ACC112 (cell line): ENCODE measurements around the gene RPRD1B.

Experiments used
- H2AFZ ChIP-seq: fragments of 200-600 bp; sonication (generic); one replicate; pipeline ENCODE4 v1.6.0; 2017; ENCODE audit warnings: antibody characterized with exemption, low read length; ENCODE audit not compliant: unreplicated experiment
- H3K27ac ChIP-seq: fragments of 200-600 bp; sonication (generic); 2 replicates; pipeline ENCODE4 v1.5.1; 2014; ENCODE audit warnings: low read depth, mild to moderate bottlenecking, antibody characterized with exemption, low read length, moderate library complexity
- H3K27me3 ChIP-seq: fragments of 200-600 bp; sonication (generic); 2 replicates; pipeline ENCODE4 v1.6.1; 2014; ENCODE audit warnings: mild to moderate bottlenecking, antibody characterized with exemption, low read length, moderate library complexity, mixed read lengths; ENCODE audit not compliant: insufficient read depth
- H3K36me3 ChIP-seq: fragments of 200-600 bp; sonication (generic); 2 replicates; pipeline ENCODE4 v1.6.1; 2016; ENCODE audit warnings: mild to moderate bottlenecking, antibody characterized with exemption, low read length, moderate library complexity, mixed read lengths; ENCODE audit not compliant: insufficient read depth
- H3K4me1 ChIP-seq: fragments of 200-600 bp; sonication (generic); one replicate; pipeline ENCODE4 v1.6.1; 2016; ENCODE audit warnings: low read length, mixed read lengths; ENCODE audit not compliant: insufficient read depth, unreplicated experiment, control insufficient read depth
- H3K4me3 ChIP-seq: fragments of 200-600 bp; sonication (generic); 2 replicates; pipeline ENCODE4 v1.5.1; 2014; ENCODE audit warnings: mild to moderate bottlenecking, low read depth, low read length
- H3K79me2 ChIP-seq: fragments of 200-600 bp; sonication (generic); one replicate; pipeline ENCODE4 v1.6.0; 2016; ENCODE audit warnings: low read length; ENCODE audit not compliant: control insufficient read depth, unreplicated experiment, insufficient read depth

RPRD1B gene

GRCh38 chr20:38112930-38113294, 79.4 kb downstream of the RPRD1B start:
- Histone ChIP-seq H3K4me3 (no peak overlapping the region), H3K36me3 (no peaks in the 10 kb centered on the region), H2AFZ (no peak overlapping the region), H3K4me1 (peaks cover 41% of the 10 kb centered on the region), H3K27ac (no peak overlapping the region), H3K79me2 (no peaks in the 10 kb centered on the region), H3K27me3 (no peaks in the 10 kb centered on the region)

- H3K27me3 ChIP-seq = no peaks in the 10 kb centered on the region
- no peaks in the 10 kb centered on the region for H3K36me3 ChIP-seq
- H3K4me3 ChIP-seq = no peak overlapping the region
- H2AFZ ChIP-seq = no peak overlapping the region
- H3K27ac ChIP-seq = no peak overlapping the region
- no peaks in the 10 kb centered on the region for H3K79me2 ChIP-seq
- H3K4me1 ChIP-seq = peaks cover 44% of the 10 kb centered on the region
Observed at GRCh38 chr20:38113401-38114325, 80.1 kb downstream of the RPRD1B start.

- no peak overlapping the region for H2AFZ ChIP-seq
- peaks cover 36% of the 10 kb centered on the region for H3K4me1 ChIP-seq
- no peak overlapping the region for H3K27ac ChIP-seq
- no peaks in the 10 kb centered on the region for H3K36me3 ChIP-seq
- no peaks in the 10 kb centered on the region for H3K27me3 ChIP-seq
- no peaks in the 10 kb centered on the region for H3K79me2 ChIP-seq
- H3K4me3 ChIP-seq = no peak overlapping the region
Observed at GRCh38 chr20:38114353-38114791, 80.8 kb downstream of the RPRD1B start.

- H3K79me2 ChIP-seq = no peaks in the 10 kb centered on the region
- no peak overlapping the region for H3K4me3 ChIP-seq
- no peaks in the 10 kb centered on the region for H3K36me3 ChIP-seq
- H3K27me3 ChIP-seq = no peaks in the 10 kb centered on the region
- H3K27ac ChIP-seq = no peak overlapping the region
- no peak overlapping the region for H2AFZ ChIP-seq
- peaks cover 30% of the 10 kb centered on the region for H3K4me1 ChIP-seq
Observed at GRCh38 chr20:38115205-38115604, 81.7 kb downstream of the RPRD1B start.

GRCh38 chr20:38115896-38116295, 82.3 kb downstream of the RPRD1B start:
- H3K27ac ChIP-seq = no peak overlapping the region
- no peaks in the 10 kb centered on the region for H3K27me3 ChIP-seq
- H3K4me1 ChIP-seq = peaks cover 23% of the 10 kb centered on the region
- H3K4me3 ChIP-seq = no peak overlapping the region
- H3K36me3 ChIP-seq = no peaks in the 10 kb centered on the region
- no peak overlapping the region for H2AFZ ChIP-seq
- no peaks in the 10 kb centered on the region for H3K79me2 ChIP-seq

- Histone ChIP-seq H3K27ac (no peak overlapping the region; the same call in 1 of the 2 replicates), H3K4me3 (no peak overlapping the region), H2AFZ (no peak overlapping the region), H3K36me3 (no peaks in the 10 kb centered on the region), H3K27me3 (no peaks in the 10 kb centered on the region), H3K4me1 (peaks cover 22% of the 10 kb centered on the region), H3K79me2 (no peaks in the 10 kb centered on the region)
Observed at GRCh38 chr20:38116409-38117165, 83.0 kb downstream of the RPRD1B start.

- Histone ChIP-seq H3K27ac (peak overlapping the region; percentile 48), H2AFZ (no peak overlapping the region), H3K4me1 (peaks cover 22% of the 10 kb centered on the region), H3K79me2 (no peaks in the 10 kb centered on the region), H3K27me3 (no peaks in the 10 kb centered on the region), H3K36me3 (no peaks in the 10 kb centered on the region), H3K4me3 (no peak overlapping the region)
Observed at GRCh38 chr20:38117205-38117604, 83.7 kb downstream of the RPRD1B start.

- no peak overlapping the region for H2AFZ ChIP-seq
- peak overlapping the region; percentile 48 for H3K27ac ChIP-seq
- no peak overlapping the region for H3K4me3 ChIP-seq
Observed at GRCh38 chr20:38117635-38118034, 84.1 kb downstream of the RPRD1B start.

GRCh38 chr20:38119446-38119845, 85.9 kb downstream of the RPRD1B start:
- Histone ChIP-seq H3K27ac (no peak overlapping the region), H2AFZ (no peak overlapping the region), H3K4me3 (no peak overlapping the region), H3K36me3 (no peaks in the 10 kb centered on the region), H3K27me3 (no peaks in the 10 kb centered on the region), H3K79me2 (no peaks in the 10 kb centered on the region), H3K4me1 (peaks cover 20% of the 10 kb centered on the region)

More at GRCh38 chr20:38117635-38118034, 84.1 kb downstream of the RPRD1B start:
- Histone ChIP-seq H3K36me3 (no peaks in the 10 kb centered on the region), H3K79me2 (no peaks in the 10 kb centered on the region), H3K4me1 (peaks cover 22% of the 10 kb centered on the region), H3K27me3 (no peaks in the 10 kb centered on the region)

GRCh38 chr20:38120625-38120988, 87.1 kb downstream of the RPRD1B start:
- Histone ChIP-seq H3K27ac (no peak overlapping the region), H2AFZ (no peak overlapping the region), H3K4me1 (peaks cover 27% of the 10 kb centered on the region), H3K79me2 (no peaks in the 10 kb centered on the region), H3K36me3 (no peaks in the 10 kb centered on the region), H3K27me3 (no peaks in the 10 kb centered on the region), H3K4me3 (no peak overlapping the region)
